Spleen (tissue), 7 donors: Measurements from ENCODE around the gene CMTM8.

Experiments used
- POLR2AphosphoS5 ChIP-seq, 3 donors: sonication (generic); formaldehyde crosslinking; IDR thresholded peaks; one replicate each; pipeline ENCODE4 v1.5.1; 2017; ENCODE audit warnings: antibody characterized with exemption in 3 of 3
- TF ChIP-seq, protein P1 (sequence below), 11 experiments: fragments of 200-600 bp in 7 of 11; fragments of 450-650 bp in 4 of 11; sonication (generic) in 4 of 11; IDR thresholded peaks in 8 of 11; conservative IDR thresholded peaks in 3 of 11; 1 replicate in 7 of 11; 2 replicates in 4 of 11; pipeline versions ENCODE4 v1.4.0 to v1.8.0; 2016 to 2021; ENCODE audit warnings: antibody characterized with exemption in 11 of 11, inconsistent platforms in 4 of 11, mild to moderate bottlenecking in 1 of 11
- donor health status: DM: no; HTN: no; CAD: no; lungs with moderate emphysema.
- donor health status: DM: no; HTN: no; CAD: no.
- donor health status: DM: no; HTN: no; CAD: no.

DNA sequence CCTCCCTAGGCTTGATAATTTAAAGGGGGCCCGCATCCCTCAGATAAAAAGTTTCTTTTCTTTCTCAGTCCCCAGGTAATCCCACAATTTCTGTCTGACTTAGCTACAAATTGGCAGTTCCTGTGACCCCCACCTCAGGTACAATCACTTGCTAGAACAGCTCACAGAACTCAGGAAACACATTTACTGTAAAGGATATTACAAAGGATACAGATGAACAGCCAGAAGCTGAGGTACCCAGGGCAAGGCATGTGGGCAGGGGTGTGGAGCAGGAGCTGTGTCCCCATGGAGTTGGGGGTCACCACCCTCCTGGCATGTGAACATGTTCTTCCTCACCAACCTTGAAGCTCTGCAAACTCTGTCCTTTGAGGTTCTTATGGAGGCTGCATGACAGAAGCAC lies 73.8 kb downstream of the CMTM8 start:
- no peak for TF ChIP-seq POLR2AphosphoS5 (IDR thresholded peaks at IDR 0.05)
- TF ChIP-seq, protein P1, sequence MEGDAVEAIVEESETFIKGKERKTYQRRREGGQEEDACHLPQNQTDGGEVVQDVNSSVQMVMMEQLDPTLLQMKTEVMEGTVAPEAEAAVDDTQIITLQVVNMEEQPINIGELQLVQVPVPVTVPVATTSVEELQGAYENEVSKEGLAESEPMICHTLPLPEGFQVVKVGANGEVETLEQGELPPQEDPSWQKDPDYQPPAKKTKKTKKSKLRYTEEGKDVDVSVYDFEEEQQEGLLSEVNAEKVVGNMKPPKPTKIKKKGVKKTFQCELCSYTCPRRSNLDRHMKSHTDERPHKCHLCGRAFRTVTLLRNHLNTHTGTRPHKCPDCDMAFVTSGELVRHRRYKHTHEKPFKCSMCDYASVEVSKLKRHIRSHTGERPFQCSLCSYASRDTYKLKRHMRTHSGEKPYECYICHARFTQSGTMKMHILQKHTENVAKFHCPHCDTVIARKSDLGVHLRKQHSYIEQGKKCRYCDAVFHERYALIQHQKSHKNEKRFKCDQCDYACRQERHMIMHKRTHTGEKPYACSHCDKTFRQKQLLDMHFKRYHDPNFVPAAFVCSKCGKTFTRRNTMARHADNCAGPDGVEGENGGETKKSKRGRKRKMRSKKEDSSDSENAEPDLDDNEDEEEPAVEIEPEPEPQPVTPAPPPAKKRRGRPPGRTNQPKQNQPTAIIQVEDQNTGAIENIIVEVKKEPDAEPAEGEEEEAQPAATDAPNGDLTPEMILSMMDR (IDR thresholded peaks at IDR 0.05 in 8 of 11, conservative IDR thresholded peaks at IDR 0.05 in 3 of 11): no peak
